OCI-LY1 (cell line): ENCODE measurements around the gene FARS2.
A peak's percentile ranks its signal among the peaks of the same experiment; 100 is the strongest.

ENCODE experiments used
- H2AFZ ChIP-seq: fragments of 200-600 bp; sonication (generic), shearing (Covaris generic); 2 replicates; pipeline ENCODE4 v1.6.0; 2014; ENCODE audit warnings: antibody characterized with exemption, mild to moderate bottlenecking, low read length
- H3F3A ChIP-seq: fragments of 200-600 bp; sonication (generic), shearing (Covaris generic); 2 replicates; pipeline ENCODE4 v1.6.0; 2014; ENCODE audit warnings: mild to moderate bottlenecking, antibody characterized with exemption, low read length, moderate library complexity; ENCODE audit not compliant: insufficient read depth
- H3K27ac ChIP-seq: fragments of 200-600 bp; sonication (generic); 2 replicates; pipeline ENCODE4 v1.5.1; 2014; ENCODE audit warnings: low read length, mixed run types, mild to moderate bottlenecking, low read depth; ENCODE audit not compliant: poor library complexity, severe bottlenecking
- H3K27me3 ChIP-seq: fragments of 200-600 bp; sonication (generic); 2 replicates; pipeline ENCODE4 v1.6.0; 2014; ENCODE audit warnings: antibody characterized with exemption, mild to moderate bottlenecking, low read length, moderate library complexity; ENCODE audit not compliant: insufficient read depth
- H3K36me3 ChIP-seq: fragments of 200-600 bp; sonication (generic); 2 replicates; pipeline ENCODE4 v1.6.1; 2014; ENCODE audit warnings: mild to moderate bottlenecking, antibody characterized with exemption, low read length, moderate library complexity, mixed read lengths; ENCODE audit not compliant: insufficient read depth
- H3K4me1 ChIP-seq: fragments of 200-600 bp; sonication (generic); 2 replicates; pipeline ENCODE4 v1.5.1; 2014; ENCODE audit warnings: mild to moderate bottlenecking, low read length, moderate library complexity; ENCODE audit not compliant: insufficient read depth, severe bottlenecking
- H3K4me2 ChIP-seq: fragments of 200-600 bp; sonication (generic), shearing (Covaris generic); 2 replicates; pipeline ENCODE4 v1.6.1; 2014; ENCODE audit warnings: low read length
- H3K4me3 ChIP-seq: fragments of 200-600 bp; sonication (generic); 2 replicates; pipeline ENCODE4 v1.5.1; 2014; ENCODE audit warnings: low read length, low read depth, mild to moderate bottlenecking, mixed read lengths; ENCODE audit not compliant: poor library complexity, severe bottlenecking
- H3K79me2 ChIP-seq: fragments of 200-600 bp; shearing (Covaris generic); 2 replicates; pipeline ENCODE4 v1.6.1; 2016; ENCODE audit warnings: mixed run types, low read length, mixed read lengths; ENCODE audit not compliant: insufficient read depth
- H3K9ac ChIP-seq: fragments of 200-600 bp; sonication (generic), shearing (Covaris generic); 2 replicates; pipeline ENCODE4 v1.6.1; 2014; ENCODE audit warnings: mild to moderate bottlenecking, low read length, mixed read lengths
- H3K9me2 ChIP-seq: fragments of 200-600 bp; sonication (generic), shearing (Covaris generic); 2 replicates; pipeline ENCODE4 v1.6.1; 2014; ENCODE audit warnings: low read depth, mild to moderate bottlenecking, low read length, mixed read lengths
- H3K9me3 ChIP-seq: fragments of 200-600 bp; shearing (Covaris generic); 2 replicates; pipeline ENCODE4 v1.6.1; 2014; ENCODE audit warnings: low read length, mixed read lengths
- H4K20me1 ChIP-seq: fragments of 200-600 bp; sonication (generic), shearing (Covaris generic); 2 replicates; pipeline ENCODE4 v1.6.0; 2016; ENCODE audit warnings: mild to moderate bottlenecking, low read length; ENCODE audit not compliant: insufficient read depth
- CTCF ChIP-seq: fragments of 200-600 bp; sonication (generic), shearing (Covaris generic); IDR thresholded peaks from 2 replicates; pipeline ENCODE4 v1.5.1; 2017; ENCODE audit warnings: mild to moderate bottlenecking, antibody characterized with exemption, low read length, moderate library complexity, mixed read lengths
- EZH2 ChIP-seq: fragments of 200-600 bp; sonication (generic), shearing (Covaris generic); IDR thresholded peaks from 2 replicates; pipeline ENCODE4 v1.8.0; 2017; ENCODE audit warnings: borderline replicate concordance, mixed run types, mild to moderate bottlenecking, antibody characterized with exemption, low read length, moderate library complexity, mixed read lengths

FARS2 gene

GRCh38 chr6:5517796-5518195 is 256.5 kb downstream of the FARS2 start:
- no peaks in the 10 kb centered on the region for H3K9me3 ChIP-seq
- H3K4me3 ChIP-seq = no peak overlapping the region
- TF ChIP-seq EZH2 (no peak), CTCF (no peak)
- H3K9me2 ChIP-seq = no peaks in the 10 kb centered on the region
- H3K27me3 ChIP-seq = no peaks in the 10 kb centered on the region
- H3F3A ChIP-seq = no peaks in the 10 kb centered on the region; the same call in 1 of the 2 replicates
- peak overlapping the region; percentile 83 for H3K27ac ChIP-seq
- no peaks in the 10 kb centered on the region for H4K20me1 ChIP-seq
- peak overlapping the region; percentile 21; the same call in 1 of the 2 replicates for H3K4me2 ChIP-seq
- no peaks in the 10 kb centered on the region for H3K79me2 ChIP-seq
- peaks cover 58% of the 10 kb centered on the region for H3K4me1 ChIP-seq
- H3K36me3 ChIP-seq = no peaks in the 10 kb centered on the region
- H3K9ac ChIP-seq = no peak overlapping the region
- no peak overlapping the region for H2AFZ ChIP-seq

- H3K9me2 ChIP-seq = no peaks in the 10 kb centered on the region
- H3K9me3 ChIP-seq = no peaks in the 10 kb centered on the region
- no peaks in the 10 kb centered on the region; the same call in 1 of the 2 replicates for H3F3A ChIP-seq
- H2AFZ ChIP-seq = no peak overlapping the region
- H3K4me2 ChIP-seq = no peak overlapping the region
- peaks cover 58% of the 10 kb centered on the region for H3K4me1 ChIP-seq
- peak overlapping the region; percentile 70 for H3K27ac ChIP-seq
- no peak overlapping the region for H3K9ac ChIP-seq
- H3K79me2 ChIP-seq = no peaks in the 10 kb centered on the region
- H3K4me3 ChIP-seq = no peak overlapping the region
- TF ChIP-seq EZH2 = no peak
- TF ChIP-seq CTCF = no peak
- no peaks in the 10 kb centered on the region for H3K27me3 ChIP-seq
- H3K36me3 ChIP-seq = no peaks in the 10 kb centered on the region
- H4K20me1 ChIP-seq = no peaks in the 10 kb centered on the region
These were observed 257.7 kb downstream of the FARS2 start for GRCh38 chr6:5518936-5519491.

- Histone ChIP-seq H3K4me2 (no peak overlapping the region), H3K27ac (no peak overlapping the region), H3K9me3 (no peaks in the 10 kb centered on the region), H3K9ac (no peak overlapping the region), H3K9me2 (no peaks in the 10 kb centered on the region), H3F3A (no peaks in the 10 kb centered on the region; the same call in 1 of the 2 replicates), H3K27me3 (no peaks in the 10 kb centered on the region), H3K36me3 (no peaks in the 10 kb centered on the region), H3K4me3 (no peak overlapping the region), H4K20me1 (no peaks in the 10 kb centered on the region), H3K4me1 (peaks cover 47% of the 10 kb centered on the region), H2AFZ (no peak overlapping the region), H3K79me2 (no peaks in the 10 kb centered on the region)
- TF ChIP-seq EZH2 (no peak), CTCF (no peak)
These were observed 259.5 kb downstream of the FARS2 start for GRCh38 chr6:5520796-5521195.
